ENCODE results near the gene IGFBP5.

The IGFBP5 gene

DNA sequence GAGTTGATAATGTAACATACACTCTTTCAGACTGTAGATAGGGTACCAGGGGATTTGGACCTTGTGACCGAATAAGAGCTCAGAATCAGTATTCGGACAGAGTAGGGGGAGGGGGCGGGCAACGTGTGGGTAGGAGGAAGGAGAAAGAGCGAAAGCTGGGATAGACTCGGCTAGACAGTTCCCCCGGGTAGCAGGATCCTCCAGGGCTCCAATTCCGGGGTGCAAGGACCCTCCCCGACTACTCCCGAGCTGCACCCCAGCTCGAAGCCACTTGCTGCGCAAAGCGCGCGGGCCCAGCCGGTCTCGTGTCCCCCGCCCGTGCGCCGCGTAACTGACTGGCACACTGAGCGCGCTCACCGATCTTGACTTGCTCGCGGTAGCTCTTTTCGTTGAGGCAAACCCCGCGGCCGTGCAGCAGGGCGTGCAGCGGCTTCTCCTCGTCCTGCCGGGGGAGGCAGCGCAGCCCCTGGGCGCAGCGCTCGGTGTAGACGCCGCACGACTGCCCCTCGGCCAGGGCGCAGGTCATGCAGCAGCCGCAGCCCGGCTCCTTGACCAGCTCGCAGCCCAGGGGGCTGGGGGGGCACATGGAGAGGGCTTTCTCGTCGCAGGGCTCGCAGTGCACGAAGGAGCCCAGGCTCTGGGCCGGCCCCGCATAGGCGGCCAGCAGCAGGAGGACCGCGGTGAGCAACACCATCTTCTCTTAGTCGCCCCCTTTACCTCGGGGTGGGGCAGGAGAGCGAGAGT, 1.1 kb downstream of the IGFBP5 start:
- ChIA-PET CTCF (interaction anchor here (0.7 to 11.0 kb wide), 14 partner anchors 9 to 1019 kb away, joined by 3 to 122 read pairs (median 4); no protein-coding TSS in a partner anchor), POLR2A (interaction anchor here (0.6 to 1.3 kb wide), 7 partner anchors 144 to 666 kb away, joined by 3 to 7 read pairs (median 3); no protein-coding TSS in a partner anchor)
- TF ChIP-seq, protein P1, sequence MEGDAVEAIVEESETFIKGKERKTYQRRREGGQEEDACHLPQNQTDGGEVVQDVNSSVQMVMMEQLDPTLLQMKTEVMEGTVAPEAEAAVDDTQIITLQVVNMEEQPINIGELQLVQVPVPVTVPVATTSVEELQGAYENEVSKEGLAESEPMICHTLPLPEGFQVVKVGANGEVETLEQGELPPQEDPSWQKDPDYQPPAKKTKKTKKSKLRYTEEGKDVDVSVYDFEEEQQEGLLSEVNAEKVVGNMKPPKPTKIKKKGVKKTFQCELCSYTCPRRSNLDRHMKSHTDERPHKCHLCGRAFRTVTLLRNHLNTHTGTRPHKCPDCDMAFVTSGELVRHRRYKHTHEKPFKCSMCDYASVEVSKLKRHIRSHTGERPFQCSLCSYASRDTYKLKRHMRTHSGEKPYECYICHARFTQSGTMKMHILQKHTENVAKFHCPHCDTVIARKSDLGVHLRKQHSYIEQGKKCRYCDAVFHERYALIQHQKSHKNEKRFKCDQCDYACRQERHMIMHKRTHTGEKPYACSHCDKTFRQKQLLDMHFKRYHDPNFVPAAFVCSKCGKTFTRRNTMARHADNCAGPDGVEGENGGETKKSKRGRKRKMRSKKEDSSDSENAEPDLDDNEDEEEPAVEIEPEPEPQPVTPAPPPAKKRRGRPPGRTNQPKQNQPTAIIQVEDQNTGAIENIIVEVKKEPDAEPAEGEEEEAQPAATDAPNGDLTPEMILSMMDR (IDR thresholded peaks at IDR 0.05; ENCODE audit: insufficient read depth, low read length, missing control alignments): peak; percentile 8
- peak overlapping the region; percentile 70 for H3K4me3 ChIP-seq (ENCODE audit: low read depth, low read length)
- no peak for DNase-seq (ENCODE audit: low read depth, low spot score)

DNA sequence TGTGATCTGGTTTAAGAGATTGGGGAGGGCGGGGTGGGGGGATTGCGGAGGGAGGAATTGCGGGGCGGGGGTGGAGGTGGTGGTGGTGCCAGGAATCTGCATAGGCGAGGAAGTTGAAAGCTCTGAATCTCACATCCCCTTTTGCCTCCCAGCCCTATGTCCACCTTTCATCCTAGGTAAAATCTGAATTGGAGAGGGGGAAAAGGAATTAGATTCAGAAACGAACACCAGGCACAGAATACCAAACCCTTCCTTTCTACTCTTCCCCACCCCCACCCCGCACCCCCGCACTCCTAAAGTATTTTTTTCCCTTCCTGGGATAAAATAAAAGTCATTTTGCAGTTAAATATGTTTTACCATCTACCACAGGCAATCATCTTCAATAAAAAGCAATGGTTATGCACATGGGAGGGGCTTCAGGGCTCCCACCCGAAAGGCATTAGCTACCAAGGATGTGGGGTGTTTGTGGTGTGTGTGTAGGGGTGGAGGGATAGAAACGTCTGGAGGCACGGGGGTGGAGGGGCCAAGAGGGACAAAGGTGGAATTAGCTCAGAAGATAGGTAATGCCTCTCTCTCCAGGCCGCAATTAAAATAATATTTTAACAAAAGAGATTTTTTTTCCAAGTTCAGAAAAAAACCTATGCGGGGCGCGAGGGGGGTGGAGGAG, 1.8 kb downstream of the IGFBP5 start:
- H3K4me3 ChIP-seq (ENCODE audit: low read depth, low read length): peak overlapping the region; percentile 70
- TF ChIP-seq, protein P1 (IDR thresholded peaks at IDR 0.05; ENCODE audit: insufficient read depth, low read length, missing control alignments): no peak

GRCh38 chr2:216692636-216693413, 2.5 kb downstream of the IGFBP5 start:
- POLR2A ChIA-PET: interaction anchor here (0.6 to 1.3 kb wide), 4 partner anchors 413 to 1255 kb away, joined by 3 to 7 read pairs (median 3); no protein-coding TSS in a partner anchor
- CTCF ChIA-PET: interaction anchor here (1.2 to 11.0 kb wide), 8 partner anchors 10 to 818 kb away, joined by 3 to 122 read pairs (median 5); no protein-coding TSS in a partner anchor
- H3K4me3 ChIP-seq (ENCODE audit: low read depth, low read length): peak overlapping the region; percentile 55
- no peak for DNase-seq (ENCODE audit: low read depth, low spot score)
- TF ChIP-seq, protein P1 (IDR thresholded peaks at IDR 0.05; ENCODE audit: insufficient read depth, low read length, missing control alignments): no peak

More for the DNA sequence above, 1.8 kb downstream of the IGFBP5 start:
- DNase-seq (ENCODE audit: low read depth, low spot score): no peak
- POLR2A ChIA-PET: interaction anchor here (0.6 to 1.3 kb wide), 7 partner anchors 145 to 1256 kb away, joined by 3 to 7 read pairs (median 3); no protein-coding TSS in a partner anchor
- CTCF ChIA-PET: interaction anchor here (0.7 to 11.0 kb wide), 13 partner anchors 9 to 1019 kb away, joined by 3 to 122 read pairs (median 4); no protein-coding TSS in a partner anchor

- TF ChIP-seq, protein P1 (IDR thresholded peaks at IDR 0.05; ENCODE audit: insufficient read depth, low read length, missing control alignments): no peak
- ChIA-PET POLR2A (interaction anchor here (0.6 kb wide), 1 partner anchor 569 kb away, joined by 6 read pairs; no protein-coding TSS in a partner anchor), CTCF (interaction anchor here (2.1 to 11.0 kb wide), 2 partner anchors 9 to 475 kb away, joined by 5 to 122 read pairs; no protein-coding TSS in a partner anchor)
- peak; percentile 62 for DNase-seq (ENCODE audit: low read depth, low spot score)
- H3K4me3 ChIP-seq (ENCODE audit: low read depth, low read length): peak overlapping the region; percentile 50
Measured at GRCh38 chr2:216690853-216691741, 4.3 kb downstream of the IGFBP5 start.

DNA sequence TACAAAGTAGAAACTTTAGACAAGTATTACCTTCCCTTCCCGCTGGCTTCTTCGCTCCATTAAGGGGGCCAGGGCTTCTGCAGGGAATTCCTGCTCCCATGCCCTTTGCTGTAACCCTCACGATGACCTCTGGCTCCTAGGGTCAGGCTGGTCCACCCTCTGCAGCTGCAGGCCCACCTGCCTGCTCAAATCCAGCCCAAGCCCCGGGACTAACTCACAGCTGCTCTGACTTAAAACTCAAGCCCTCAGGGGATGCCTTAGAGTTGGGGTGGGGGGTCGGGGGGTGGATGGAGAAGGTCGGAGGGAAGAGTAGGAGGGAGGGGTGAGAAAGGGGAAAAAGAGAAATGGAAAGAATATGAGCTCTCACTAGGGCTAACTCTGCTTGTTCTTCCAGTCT, 4.9 kb downstream of the IGFBP5 start:
- peak overlapping the region; percentile 43 for H3K4me3 ChIP-seq (ENCODE audit: low read depth, low read length)
- CTCF ChIA-PET: interaction anchor here (2.1 to 11.0 kb wide), 2 partner anchors 8 to 476 kb away, joined by 5 to 122 read pairs; no protein-coding TSS in a partner anchor
- DNase-seq (ENCODE audit: low read depth, low spot score): no peak
- POLR2A ChIA-PET: no interaction called here
- TF ChIP-seq, protein P1 (IDR thresholded peaks at IDR 0.05; ENCODE audit: insufficient read depth, low read length, missing control alignments): no peak
